Measurements from ENCODE around the gene CIC.
"Not testable (repeated sequence)": the region's sequence is repeated elsewhere in the genome, so short reads cannot be mapped to it uniquely, and the experiment has no call there.

The CIC gene

GRCh38 chr19:42325308-42325895, 56.4 kb downstream of the CIC start, which contains the start of gene MEGF8:
Gene MEGF8, plus strand, starts transcription at chr19:42325635. Its CDS starts 609 bp downstream, at chr19:42326244.
- no peaks in the 10 kb centered on the region for H3K9me3 ChIP-seq (ENCODE audit: control insufficient read depth, low read length)
- peaks cover 47% of the 10 kb centered on the region for H3K27me3 ChIP-seq (ENCODE audit: control insufficient read depth, insufficient read depth, low read length, poor library complexity, severe bottlenecking)
- 0% methylated on average over 45 of the region's 45 CpGs for WGBS, 2 experiments
- H3K4me1 ChIP-seq (ENCODE audit: control insufficient read depth, insufficient read depth, low read length) = peaks cover 5% of the 10 kb centered on the region
- H3K27ac ChIP-seq (ENCODE audit: insufficient read depth, low read depth, low read length, poor library complexity, severe bottlenecking) = no peak within 1 kb of the TSS
- H3K4me3 ChIP-seq (ENCODE audit: insufficient read depth, low read depth, low read length) = peak within 1 kb of the TSS; percentile 99
- no peaks in the 10 kb centered on the region for H3K36me3 ChIP-seq (ENCODE audit: control insufficient read depth, insufficient read depth, low read length)

- peak overlapping the region; percentile 99 for H3K4me3 ChIP-seq (ENCODE audit: insufficient read depth, low read depth, low read length)
- H3K4me1 ChIP-seq (ENCODE audit: control insufficient read depth, insufficient read depth, low read length) = peaks cover 5% of the 10 kb centered on the region
- peaks cover 40% of the 10 kb centered on the region for H3K27me3 ChIP-seq (ENCODE audit: control insufficient read depth, insufficient read depth, low read length, poor library complexity, severe bottlenecking)
- no peaks in the 10 kb centered on the region for H3K9me3 ChIP-seq (ENCODE audit: control insufficient read depth, low read length)
- WGBS, 2 experiments = 10 to 13% methylated on average over 37 of the region's 37 CpGs
- H3K27ac ChIP-seq (ENCODE audit: insufficient read depth, low read depth, low read length, poor library complexity, severe bottlenecking) = no peak overlapping the region
- H3K36me3 ChIP-seq (ENCODE audit: control insufficient read depth, insufficient read depth, low read length) = no peaks in the 10 kb centered on the region
Observed at GRCh38 chr19:42325896-42326771, 57.1 kb downstream of the CIC start.

GRCh38 chr19:42326969-42327368, 57.9 kb downstream of the CIC start:
- Histone ChIP-seq H3K27me3 (ENCODE audit: control insufficient read depth, insufficient read depth, low read length, poor library complexity, severe bottlenecking) (peaks cover 32% of the 10 kb centered on the region), H3K4me3 (ENCODE audit: insufficient read depth, low read depth, low read length) (no peak overlapping the region), H3K4me1 (ENCODE audit: control insufficient read depth, insufficient read depth, low read length) (peaks cover 5% of the 10 kb centered on the region), H3K36me3 (ENCODE audit: control insufficient read depth, insufficient read depth, low read length) (no peaks in the 10 kb centered on the region), H3K9me3 (ENCODE audit: control insufficient read depth, low read length) (no peaks in the 10 kb centered on the region), H3K27ac (ENCODE audit: insufficient read depth, low read depth, low read length, poor library complexity, severe bottlenecking) (no peak overlapping the region)

GRCh38 chr19:42327381-42327780, 58.3 kb downstream of the CIC start:
- WGBS, 2 experiments = 96 to 97% methylated on average over 5 of the region's 5 CpGs
- H3K4me3 ChIP-seq (ENCODE audit: insufficient read depth, low read depth, low read length) = no peak overlapping the region
- H3K9me3 ChIP-seq (ENCODE audit: control insufficient read depth, low read length) = no peaks in the 10 kb centered on the region
- peaks cover 5% of the 10 kb centered on the region for H3K4me1 ChIP-seq (ENCODE audit: control insufficient read depth, insufficient read depth, low read length)
- no peak overlapping the region for H3K27ac ChIP-seq (ENCODE audit: insufficient read depth, low read depth, low read length, poor library complexity, severe bottlenecking)
- H3K27me3 ChIP-seq (ENCODE audit: control insufficient read depth, insufficient read depth, low read length, poor library complexity, severe bottlenecking) = peaks cover 28% of the 10 kb centered on the region
- no peaks in the 10 kb centered on the region for H3K36me3 ChIP-seq (ENCODE audit: control insufficient read depth, insufficient read depth, low read length)

GRCh38 chr19:42328106-42328505, 59.1 kb downstream of the CIC start:
- Histone ChIP-seq H3K36me3 (ENCODE audit: control insufficient read depth, insufficient read depth, low read length) (no peaks in the 10 kb centered on the region), H3K27ac (ENCODE audit: insufficient read depth, low read depth, low read length, poor library complexity, severe bottlenecking) (no peak overlapping the region), H3K4me1 (ENCODE audit: control insufficient read depth, insufficient read depth, low read length) (peaks cover 5% of the 10 kb centered on the region), H3K9me3 (ENCODE audit: control insufficient read depth, low read length) (no peaks in the 10 kb centered on the region), H3K27me3 (ENCODE audit: control insufficient read depth, insufficient read depth, low read length, poor library complexity, severe bottlenecking) (peaks cover 20% of the 10 kb centered on the region), H3K4me3 (ENCODE audit: insufficient read depth, low read depth, low read length) (no peak overlapping the region)
- 92 to 93% methylated on average over 1 of the region's 1 CpG for whole genome bisulfite sequencing, 2 experiments

GRCh38 chr19:42328854-42329253, 59.8 kb downstream of the CIC start:
- Histone ChIP-seq H3K4me3 (ENCODE audit: insufficient read depth, low read depth, low read length) (no peak overlapping the region), H3K4me1 (ENCODE audit: control insufficient read depth, insufficient read depth, low read length) (peaks cover 5% of the 10 kb centered on the region), H3K36me3 (ENCODE audit: control insufficient read depth, insufficient read depth, low read length) (no peaks in the 10 kb centered on the region), H3K27ac (ENCODE audit: insufficient read depth, low read depth, low read length, poor library complexity, severe bottlenecking) (no peak overlapping the region), H3K27me3 (ENCODE audit: control insufficient read depth, insufficient read depth, low read length, poor library complexity, severe bottlenecking) (peaks cover 13% of the 10 kb centered on the region), H3K9me3 (ENCODE audit: control insufficient read depth, low read length) (no peaks in the 10 kb centered on the region)
- 82 to 88% methylated on average over 2 of the region's 2 CpGs for WGBS, 2 experiments

GRCh38 chr19:42330241-42330711, 61.2 kb downstream of the CIC start:
- Histone ChIP-seq H3K36me3 (ENCODE audit: control insufficient read depth, insufficient read depth, low read length) (no peaks in the 10 kb centered on the region), H3K27ac (ENCODE audit: insufficient read depth, low read depth, low read length, poor library complexity, severe bottlenecking) (no peak overlapping the region), H3K27me3 (ENCODE audit: control insufficient read depth, insufficient read depth, low read length, poor library complexity, severe bottlenecking) (no peaks in the 10 kb centered on the region), H3K9me3 (ENCODE audit: control insufficient read depth, low read length) (no peaks in the 10 kb centered on the region), H3K4me3 (ENCODE audit: insufficient read depth, low read depth, low read length) (no peak overlapping the region), H3K4me1 (ENCODE audit: control insufficient read depth, insufficient read depth, low read length) (peaks cover 5% of the 10 kb centered on the region)
- 85 to 87% methylated on average over 2 of the region's 2 CpGs for WGBS, 2 experiments

- H3K27me3 ChIP-seq (ENCODE audit: control insufficient read depth, insufficient read depth, low read length, poor library complexity, severe bottlenecking) = not testable (repeated sequence)
Observed at GRCh38 chr19:42331333-42331732, 62.3 kb downstream of the CIC start.

GRCh38 chr19:42332059-42332458, 63.0 kb downstream of the CIC start:
- H3K36me3 ChIP-seq (ENCODE audit: control insufficient read depth, insufficient read depth, low read length) = no peaks in the 10 kb centered on the region
- H3K27me3 ChIP-seq (ENCODE audit: control insufficient read depth, insufficient read depth, low read length, poor library complexity, severe bottlenecking) = no peaks in the 10 kb centered on the region
- H3K27ac ChIP-seq (ENCODE audit: insufficient read depth, low read depth, low read length, poor library complexity, severe bottlenecking) = no peak overlapping the region
- 90 to 92% methylated on average over 5 to 6 of the region's 6 CpGs for WGBS, 2 experiments
- no peak overlapping the region for H3K4me3 ChIP-seq (ENCODE audit: insufficient read depth, low read depth, low read length)
- H3K4me1 ChIP-seq (ENCODE audit: control insufficient read depth, insufficient read depth, low read length) = no peaks in the 10 kb centered on the region
- no peaks in the 10 kb centered on the region for H3K9me3 ChIP-seq (ENCODE audit: control insufficient read depth, low read length)

More at GRCh38 chr19:42331333-42331732, 62.3 kb downstream of the CIC start:
- H3K36me3 ChIP-seq (ENCODE audit: control insufficient read depth, insufficient read depth, low read length); H3K4me1 ChIP-seq (ENCODE audit: control insufficient read depth, insufficient read depth, low read length); H3K27ac ChIP-seq (ENCODE audit: insufficient read depth, low read depth, low read length, poor library complexity, severe bottlenecking); H3K4me3 ChIP-seq (ENCODE audit: insufficient read depth, low read depth, low read length); H3K9me3 ChIP-seq (ENCODE audit: control insufficient read depth, low read length): not testable (repeated sequence)
- WGBS, 2 experiments = 89 to 92% methylated on average over 3 of the region's 3 CpGs

- WGBS, 2 experiments = 94 to 97% methylated on average over 3 of the region's 3 CpGs
- H3K27me3 ChIP-seq (ENCODE audit: control insufficient read depth, insufficient read depth, low read length, poor library complexity, severe bottlenecking) = no peaks in the 10 kb centered on the region
- H3K4me1 ChIP-seq (ENCODE audit: control insufficient read depth, insufficient read depth, low read length) = no peaks in the 10 kb centered on the region
- H3K36me3 ChIP-seq (ENCODE audit: control insufficient read depth, insufficient read depth, low read length) = peaks cover 3% of the 10 kb centered on the region
- no peak overlapping the region for H3K27ac ChIP-seq (ENCODE audit: insufficient read depth, low read depth, low read length, poor library complexity, severe bottlenecking)
- no peak overlapping the region for H3K4me3 ChIP-seq (ENCODE audit: insufficient read depth, low read depth, low read length)
- H3K9me3 ChIP-seq (ENCODE audit: control insufficient read depth, low read length) = no peaks in the 10 kb centered on the region
Observed at GRCh38 chr19:42333018-42333417, 64.0 kb downstream of the CIC start.
